HG03457 (cell line): Measurements from ENCODE around the gene TBC1D1.

Experiments used
- ATAC-seq: cut with Tn5 transposase; IDR thresholded peaks from one replicate; pipeline ENCODE4 v1.9.1; 2021; ENCODE audit warnings: moderate number of reproducible peaks; ENCODE audit not compliant: unreplicated experiment

TBC1D1 gene

GRCh38 chr4:38136604-38137003 is 245.7 kb downstream of the TBC1D1 start:
- ATAC-seq, result no peak

- ATAC-seq, result no peak
These were observed 246.2 kb downstream of the TBC1D1 start for GRCh38 chr4:38137080-38137479.

- ATAC-seq, result no peak
These were observed 247.5 kb downstream of the TBC1D1 start for GRCh38 chr4:38138363-38138762.

- ATAC-seq, result no peak
These were observed 248.3 kb downstream of the TBC1D1 start for GRCh38 chr4:38139187-38139586.

GRCh38 chr4:38140643-38141203 is 249.8 kb downstream of the TBC1D1 start:
- no peak for ATAC-seq

- ATAC-seq, result no peak
These were observed 251.1 kb downstream of the TBC1D1 start for GRCh38 chr4:38141808-38142500.

GRCh38 chr4:38144031-38144430 is 253.1 kb downstream of the TBC1D1 start:
- no peak for ATAC-seq

- no peak for ATAC-seq
These were observed 254.3 kb downstream of the TBC1D1 start for GRCh38 chr4:38145033-38145678.

GRCh38 chr4:38145741-38146140 is 254.9 kb downstream of the TBC1D1 start:
- no peak for ATAC-seq

- ATAC-seq, result no peak
These were observed 255.5 kb downstream of the TBC1D1 start for GRCh38 chr4:38146383-38146782.

- ATAC-seq, result no peak
These were observed 258.6 kb downstream of the TBC1D1 start for GRCh38 chr4:38149472-38149996.

GRCh38 chr4:38149997-38150671 is 259.2 kb downstream of the TBC1D1 start:
- ATAC-seq, result no peak

GRCh38 chr4:38150766-38151165 is 259.9 kb downstream of the TBC1D1 start:
- ATAC-seq, result no peak

- no peak for ATAC-seq
These were observed 261.0 kb downstream of the TBC1D1 start for GRCh38 chr4:38151873-38152272.

GRCh38 chr4:38152305-38152704 is 261.4 kb downstream of the TBC1D1 start:
- no peak for ATAC-seq

- ATAC-seq, result no peak
These were observed 262.0 kb downstream of the TBC1D1 start for GRCh38 chr4:38152721-38153386.

- ATAC-seq, result no peak
These were observed 262.5 kb downstream of the TBC1D1 start for GRCh38 chr4:38153387-38153760.

GRCh38 chr4:38154252-38154651 is 263.4 kb downstream of the TBC1D1 start:
- no peak for ATAC-seq

GRCh38 chr4:38154681-38155588 is 264.1 kb downstream of the TBC1D1 start:
- no peak for ATAC-seq
